HCT116 (cell line): ENCODE measurements around the gene DAPK3.

Experiments used
- EZH2 ChIP-seq: fragments of 200-600 bp; sonication (generic); IDR thresholded peaks from 2 replicates; pipeline ENCODE4 v1.6.1; 2017; ENCODE audit warnings: antibody characterized with exemption, mixed run types
- JUND ChIP-seq: IDR thresholded peaks from 2 replicates; pipeline ENCODE4 v1.6.1; 2012
- SP1 ChIP-seq: IDR thresholded peaks from 2 replicates; pipeline ENCODE4 v1.6.1; 2012; ENCODE audit warnings: low read depth
- TCF7L2 ChIP-seq: IDR thresholded peaks from 2 replicates; pipeline ENCODE4 v1.7.0; 2011; ENCODE audit warnings: borderline replicate concordance, inconsistent platforms; ENCODE audit not compliant: insufficient read depth, insufficient read length; ENCODE audit errors: extremely low read depth
- TF ChIP-seq, protein P1 (sequence below), 3 experiments: fragments of 200-600 bp in 1 of 3; sonication (generic) in 1 of 3; IDR thresholded peaks in 2 of 3; conservative IDR thresholded peaks in 1 of 3; 2 replicates each; pipeline ENCODE4 v1.5.1; 2012 to 2017; ENCODE audit warnings: low read depth in 2 of 3, low read length in 2 of 3, antibody characterized with exemption in 1 of 3, borderline replicate concordance in 1 of 3, control low read depth in 1 of 3, mild to moderate bottlenecking in 1 of 3, mixed read lengths in 1 of 3, mixed run types in 1 of 3, moderate library complexity in 1 of 3; ENCODE audit not compliant: insufficient read depth in 1 of 3
- TF ChIP-seq, protein P2 (sequence below): IDR thresholded peaks from 2 replicates; pipeline ENCODE4 v1.6.1; 2012
- TF ChIP-seq, protein P3 (sequence below): IDR thresholded peaks from 2 replicates; pipeline ENCODE4 v1.6.1; 2011; ENCODE audit warnings: mild to moderate bottlenecking, low read length, moderate library complexity; ENCODE audit not compliant: insufficient replicate concordance; ENCODE audit errors: extremely low read depth

DNA sequence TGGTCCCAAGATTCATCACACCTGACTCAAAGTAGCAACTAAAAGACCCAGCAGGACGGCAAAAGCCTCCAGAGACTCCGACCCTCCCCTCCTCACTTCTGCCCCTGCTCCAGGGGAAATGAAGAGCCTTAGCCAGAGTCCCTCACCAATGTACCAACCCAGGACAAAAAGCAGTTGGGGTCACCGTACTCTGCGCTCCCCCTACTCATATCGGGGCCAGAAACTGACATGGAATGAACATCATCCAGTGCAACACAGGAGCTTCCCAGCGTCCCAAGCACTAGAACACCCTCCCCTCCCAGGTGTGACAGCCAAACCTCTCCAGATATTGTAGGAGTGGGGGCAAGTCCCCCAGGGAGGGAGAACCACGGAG is 12.6 kb upstream of the DAPK3 start:
- TF ChIP-seq, protein P1, sequence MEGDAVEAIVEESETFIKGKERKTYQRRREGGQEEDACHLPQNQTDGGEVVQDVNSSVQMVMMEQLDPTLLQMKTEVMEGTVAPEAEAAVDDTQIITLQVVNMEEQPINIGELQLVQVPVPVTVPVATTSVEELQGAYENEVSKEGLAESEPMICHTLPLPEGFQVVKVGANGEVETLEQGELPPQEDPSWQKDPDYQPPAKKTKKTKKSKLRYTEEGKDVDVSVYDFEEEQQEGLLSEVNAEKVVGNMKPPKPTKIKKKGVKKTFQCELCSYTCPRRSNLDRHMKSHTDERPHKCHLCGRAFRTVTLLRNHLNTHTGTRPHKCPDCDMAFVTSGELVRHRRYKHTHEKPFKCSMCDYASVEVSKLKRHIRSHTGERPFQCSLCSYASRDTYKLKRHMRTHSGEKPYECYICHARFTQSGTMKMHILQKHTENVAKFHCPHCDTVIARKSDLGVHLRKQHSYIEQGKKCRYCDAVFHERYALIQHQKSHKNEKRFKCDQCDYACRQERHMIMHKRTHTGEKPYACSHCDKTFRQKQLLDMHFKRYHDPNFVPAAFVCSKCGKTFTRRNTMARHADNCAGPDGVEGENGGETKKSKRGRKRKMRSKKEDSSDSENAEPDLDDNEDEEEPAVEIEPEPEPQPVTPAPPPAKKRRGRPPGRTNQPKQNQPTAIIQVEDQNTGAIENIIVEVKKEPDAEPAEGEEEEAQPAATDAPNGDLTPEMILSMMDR (IDR thresholded peaks at IDR 0.05 in 2 of 3, conservative IDR thresholded peaks at IDR 0.05 in 1 of 3; ENCODE audit: borderline replicate concordance in 1 of 3, insufficient read depth in 1 of 3, low read depth in 2 of 3, low read length in 2 of 3) = no peak
- TF ChIP-seq JUND (no peak), SP1 (no peak), EZH2 (no peak), TCF7L2 (no peak)
- TF ChIP-seq, protein P2, sequence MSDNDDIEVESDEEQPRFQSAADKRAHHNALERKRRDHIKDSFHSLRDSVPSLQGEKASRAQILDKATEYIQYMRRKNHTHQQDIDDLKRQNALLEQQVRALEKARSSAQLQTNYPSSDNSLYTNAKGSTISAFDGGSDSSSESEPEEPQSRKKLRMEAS = no peak
- TF ChIP-seq, protein P3, sequence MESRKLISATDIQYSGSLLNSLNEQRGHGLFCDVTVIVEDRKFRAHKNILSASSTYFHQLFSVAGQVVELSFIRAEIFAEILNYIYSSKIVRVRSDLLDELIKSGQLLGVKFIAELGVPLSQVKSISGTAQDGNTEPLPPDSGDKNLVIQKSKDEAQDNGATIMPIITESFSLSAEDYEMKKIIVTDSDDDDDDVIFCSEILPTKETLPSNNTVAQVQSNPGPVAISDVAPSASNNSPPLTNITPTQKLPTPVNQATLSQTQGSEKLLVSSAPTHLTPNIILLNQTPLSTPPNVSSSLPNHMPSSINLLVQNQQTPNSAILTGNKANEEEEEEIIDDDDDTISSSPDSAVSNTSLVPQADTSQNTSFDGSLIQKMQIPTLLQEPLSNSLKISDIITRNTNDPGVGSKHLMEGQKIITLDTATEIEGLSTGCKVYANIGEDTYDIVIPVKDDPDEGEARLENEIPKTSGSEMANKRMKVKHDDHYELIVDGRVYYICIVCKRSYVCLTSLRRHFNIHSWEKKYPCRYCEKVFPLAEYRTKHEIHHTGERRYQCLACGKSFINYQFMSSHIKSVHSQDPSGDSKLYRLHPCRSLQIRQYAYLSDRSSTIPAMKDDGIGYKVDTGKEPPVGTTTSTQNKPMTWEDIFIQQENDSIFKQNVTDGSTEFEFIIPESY = no peak
